Ovary (tissue), 3 donors: ENCODE data around the gene CHML.

ENCODE experiments used
- CTCF ChIP-seq, 3 donors: fragments of 450-650 bp in 2 of 3; fragments of 200-600 bp in 1 of 3; IDR thresholded peaks; one replicate each; pipeline versions ENCODE4 v1.5.1 to v1.8.0; 2016 to 2022; ENCODE audit warnings: antibody characterized with exemption in 3 of 3, mild to moderate bottlenecking in 1 of 3
- POLR2A ChIP-seq: fragments of 450-650 bp; IDR thresholded peaks from one replicate; pipeline ENCODE4 v1.6.1; 2017; ENCODE audit warnings: antibody characterized with exemption, mild to moderate bottlenecking, moderate library complexity
- donor health status: DM: no; HTN: no; CAD: no.

GRCh38 chr1:241648159-241648558, 8.0 kb upstream of the CHML start:
- no peak for TF ChIP-seq CTCF (IDR thresholded peaks at IDR 0.05)
- no peak for TF ChIP-seq POLR2A
